Measurements from ENCODE around the gene NCAN. TPM values are rescaled to one million over a fixed set of nuclear protein-coding genes. Genes with fewer than 3 reads are reported as not detected.

NCAN gene
- total and polyA plus RNA-seq, 8 donors, result 0.04 to 0.13 (median 0.06) TPM; not detected in 3

- DNase-seq (no peak), FAIRE-seq (no peak), ATAC-seq (no peak)
- intact Hi-C loops (cut with DNase I), result no loop called here
- Histone ChIP-seq H3K36me3 (no peaks in the 10 kb centered on the region), H3K9me3 (no peaks in the 10 kb centered on the region), H3K27ac (no peak overlapping the region), H3K4me3 (no peak overlapping the region), H3K27me3 (no peaks in the 10 kb centered on the region), H3K4me1 (peaks cover 11 to 20% (median 18%) of the 10 kb centered on the region in 3 donors)
- no peak for TF ChIP-seq CTCF (IDR thresholded peaks at IDR 0.05)
- WGBS, 2 donors, result 73 to 84% methylated on average over 5 of the region's 5 CpGs
Observed at GRCh38 chr19:19193926-19194325, 17.8 kb upstream of the NCAN start.

- H3K27ac ChIP-seq, result no peak overlapping the region
- H3K4me1 ChIP-seq, result peaks cover 0 to 7% (median 5%) of the 10 kb centered on the region in 3 donors
- WGBS, 2 donors, result 73 to 78% methylated on average over 19 of the region's 19 CpGs
Observed at GRCh38 chr19:19201697-19202630, 9.8 kb upstream of the NCAN start.

GRCh38 chr19:19202707-19203011, 9.1 kb upstream of the NCAN start:
- no peak for FAIRE-seq
- H3K27ac ChIP-seq, result peak overlapping the region; percentile 14 to 65 (median 51)

More at GRCh38 chr19:19201697-19202630, 9.8 kb upstream of the NCAN start:
- Histone ChIP-seq H3K4me3 (peak overlapping the region; percentile 51 to 73 (median 58)), H3K36me3 (no peaks in the 10 kb centered on the region), H3K9me3 (no peaks in the 10 kb centered on the region), H3K27me3 (no peaks in the 10 kb centered on the region)
- intact Hi-C loops (cut with DNase I), result no loop called here
- ATAC-seq, result no peak
- TF ChIP-seq CTCF (IDR thresholded peaks at IDR 0.05), result no peak
- DNase-seq, result no peak
- no peak for FAIRE-seq

GRCh38 chr19:19203012-19203856, 8.5 kb upstream of the NCAN start, which contains the start of gene NR2C2AP:
Gene NR2C2AP, minus strand, starts transcription at chr19:19203414. Its CDS starts 354 bp downstream, at chr19:19203060.
- FAIRE-seq (peak; percentile 68), DNase-seq (peak; percentile 87 to 97 (median 94)), ATAC-seq (peak; percentile 96 to 98 (median 98))
- Histone ChIP-seq H3K4me3 (peak within 1 kb of the TSS; percentile 51 to 73 (median 58)), H3K27me3 (no peaks in the 10 kb centered on the region), H3K9me3 (no peaks in the 10 kb centered on the region), H3K36me3 (no peaks in the 10 kb centered on the region), H3K4me1 (peaks cover 0 to 7% (median 5%) of the 10 kb centered on the region in 3 donors), H3K27ac (peak within 1 kb of the TSS; percentile 14 to 65 (median 51))
- intact Hi-C loops (cut with DNase I), result no loop called here
- TF ChIP-seq CTCF (IDR thresholded peaks at IDR 0.05), result no peak
- 6% methylated on average over 60 of the region's 60 CpGs for WGBS, 2 donors

More at GRCh38 chr19:19202707-19203011, 9.1 kb upstream of the NCAN start:
- Histone ChIP-seq H3K4me1 (peaks cover 0 to 7% (median 5%) of the 10 kb centered on the region in 3 donors), H3K27me3 (no peaks in the 10 kb centered on the region), H3K9me3 (no peaks in the 10 kb centered on the region), H3K36me3 (no peaks in the 10 kb centered on the region), H3K4me3 (peak overlapping the region; percentile 51 to 73 (median 58))
- intact Hi-C loops (cut with DNase I), result no loop called here
- DNase-seq, result peak in 1 of 6 donors; percentile 24
- ATAC-seq, result no peak
- WGBS, 2 donors, result 4 to 5% methylated on average over 11 of the region's 11 CpGs
- TF ChIP-seq CTCF (IDR thresholded peaks at IDR 0.05), result no peak

All from pancreas (tissue), 10 donors.